ENCODE measurements around the gene UBFD1.
A peak's percentile ranks its signal among the peaks of the same experiment; 100 is the strongest.
"Not testable (repeated sequence)": the region's sequence is repeated elsewhere in the genome, so short reads cannot be mapped to it uniquely, and the experiment has no call there.

The UBFD1 gene

DNA sequence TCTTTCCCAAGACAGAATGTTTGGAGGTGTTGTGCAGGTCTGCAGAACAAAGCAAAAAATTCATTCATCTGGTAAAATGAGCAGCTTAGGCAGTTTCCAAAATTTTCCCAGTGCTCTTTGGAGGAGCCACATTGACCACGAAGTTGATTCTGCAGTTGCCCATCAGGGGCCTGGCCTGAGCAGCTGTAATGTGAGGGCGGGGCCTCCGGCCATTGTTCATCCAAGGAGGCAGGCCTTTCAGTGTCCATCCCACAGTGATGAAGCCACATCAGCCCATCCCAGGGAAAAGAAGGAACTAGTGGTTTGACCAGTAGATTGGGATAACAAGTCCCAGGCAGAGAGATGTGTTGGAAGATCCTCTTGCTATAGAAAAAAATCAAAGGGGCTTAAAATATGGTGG is 10.1 kb downstream of the UBFD1 start:
- no peak for DNase-seq

DNA sequence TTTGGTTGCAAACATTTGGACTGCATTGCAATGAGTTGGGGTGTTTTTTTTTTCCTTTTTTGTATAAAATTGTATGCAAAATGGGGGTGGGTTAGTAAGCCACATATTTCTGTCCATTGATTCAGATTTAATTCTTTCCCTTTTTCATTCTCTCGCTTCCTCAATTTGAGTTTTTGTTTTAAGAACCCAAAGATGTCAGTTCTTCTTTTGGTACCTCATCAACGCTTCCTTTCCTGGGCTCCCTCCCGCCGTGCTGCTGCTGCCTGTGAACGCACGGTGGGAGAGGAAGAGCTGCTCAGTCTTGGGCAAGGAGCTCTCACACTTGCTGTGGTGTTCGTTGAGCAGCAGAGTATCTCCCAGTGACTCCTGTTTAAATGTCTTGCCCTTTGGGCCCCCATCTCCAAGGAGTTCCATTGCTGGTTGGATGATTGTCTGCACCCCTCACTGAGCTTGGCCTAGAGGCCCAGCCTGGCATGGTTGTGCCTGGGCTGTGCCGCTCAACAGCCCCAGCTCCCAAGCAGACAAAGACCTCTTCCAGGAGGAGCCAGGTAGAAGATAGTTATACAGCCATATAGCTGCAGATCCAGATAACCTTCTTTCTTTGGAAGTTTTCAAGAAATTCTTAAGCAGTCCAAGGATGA is 13.6 kb downstream of the UBFD1 start:
- peak in 7 of 51 donors; percentile 2 to 12 (median 5) for DNase-seq

DNA sequence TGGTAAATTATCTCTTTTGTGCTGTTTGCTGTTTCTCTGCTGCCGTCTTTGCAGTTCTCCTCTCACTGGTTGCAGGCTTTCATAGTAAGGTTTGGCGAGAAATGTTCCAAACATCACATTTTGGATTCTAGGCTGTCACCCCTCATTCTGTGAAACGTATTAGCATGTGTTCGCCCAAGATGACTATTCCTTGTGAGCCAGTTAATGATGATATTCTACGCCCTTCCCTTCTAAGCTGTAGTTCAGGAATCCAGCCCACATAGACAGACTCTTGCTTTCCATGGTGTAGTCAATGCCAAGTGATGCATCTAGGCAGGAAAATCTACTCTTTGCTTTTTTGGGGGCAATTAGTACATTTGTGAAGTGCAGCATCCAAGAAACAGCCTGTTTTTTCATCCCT is 14.4 kb downstream of the UBFD1 start:
- no peak for DNase-seq

DNA sequence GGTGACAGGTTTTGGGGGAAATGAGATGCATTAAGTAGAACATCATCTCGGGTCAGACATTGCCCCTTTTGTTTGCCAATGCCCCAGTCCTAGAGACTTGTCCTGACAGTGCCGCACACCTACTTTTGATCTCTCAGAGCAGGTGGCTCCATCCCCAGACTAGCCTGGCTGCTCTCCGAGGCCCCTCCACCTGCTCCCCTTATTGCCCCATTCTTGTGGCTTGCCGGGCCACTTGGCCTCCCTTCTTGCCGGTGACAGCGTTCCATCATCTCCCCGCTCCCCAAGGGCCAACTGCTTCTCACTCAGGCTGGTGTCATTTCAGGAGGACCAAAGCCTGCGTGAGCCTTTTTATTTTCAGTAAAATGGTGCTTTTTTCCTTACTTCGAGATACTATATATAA is 14.9 kb downstream of the UBFD1 start:
- no peak for DNase-seq

DNA sequence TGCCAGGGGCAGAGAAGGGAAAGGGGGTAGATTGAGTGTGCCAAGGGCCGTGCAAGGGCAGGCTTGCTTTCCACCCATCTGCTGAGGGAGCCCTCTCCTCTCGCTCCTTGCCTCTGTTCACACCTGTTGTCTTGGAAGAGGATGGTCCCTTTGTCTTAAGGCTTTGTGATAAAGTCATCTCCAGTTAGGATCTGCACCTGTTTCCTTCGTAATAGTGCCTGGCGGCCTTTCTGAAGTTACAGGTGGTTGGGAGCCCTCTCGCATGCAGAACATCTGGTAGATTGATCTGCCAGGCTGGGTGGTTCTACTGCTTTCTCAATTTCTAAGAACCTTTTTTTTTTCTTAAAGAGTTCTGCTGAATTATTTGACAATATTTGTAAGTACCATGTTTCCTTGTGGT is 16.3 kb downstream of the UBFD1 start:
- no peak for DNase-seq

DNA sequence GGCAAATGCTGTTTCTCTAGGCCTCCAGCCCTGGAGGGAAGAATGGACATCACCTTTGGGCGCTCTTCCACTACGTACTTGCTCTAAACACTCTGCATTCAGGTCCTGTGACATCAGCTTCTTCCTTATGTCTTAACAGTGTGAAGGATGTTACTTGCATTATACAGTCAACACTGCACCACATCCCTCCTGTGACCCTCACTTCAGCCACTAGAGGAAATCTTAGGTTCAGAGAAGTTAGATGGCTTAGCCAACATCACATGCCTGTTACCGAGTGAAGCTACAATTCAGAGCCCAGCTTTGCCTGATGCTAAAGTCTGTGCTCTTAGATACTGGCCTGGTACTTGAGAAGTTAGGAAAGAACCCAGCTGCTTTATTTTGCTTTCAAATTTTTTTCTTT is 18.3 kb downstream of the UBFD1 start:
- no peak for DNase-seq

DNA sequence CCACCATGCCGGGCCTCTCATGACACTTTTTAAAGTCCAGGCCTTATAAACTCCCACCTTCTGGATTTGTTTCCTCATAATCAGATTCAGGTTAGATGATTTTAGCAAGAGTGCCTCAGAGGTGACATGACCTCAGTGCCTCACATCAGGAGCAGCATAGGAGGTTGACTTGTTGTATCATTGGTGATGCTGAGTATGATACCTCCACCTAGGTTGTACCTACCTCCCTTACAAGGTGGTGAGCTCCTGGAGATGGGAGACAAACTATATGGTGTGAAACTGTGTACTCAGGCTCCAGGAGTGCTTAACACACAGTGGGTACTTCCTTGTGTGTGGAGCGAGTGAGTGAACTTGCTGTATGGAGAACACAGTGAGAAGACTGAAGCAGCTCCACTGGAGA is 20.0 kb downstream of the UBFD1 start:
- no peak for DNase-seq

DNA sequence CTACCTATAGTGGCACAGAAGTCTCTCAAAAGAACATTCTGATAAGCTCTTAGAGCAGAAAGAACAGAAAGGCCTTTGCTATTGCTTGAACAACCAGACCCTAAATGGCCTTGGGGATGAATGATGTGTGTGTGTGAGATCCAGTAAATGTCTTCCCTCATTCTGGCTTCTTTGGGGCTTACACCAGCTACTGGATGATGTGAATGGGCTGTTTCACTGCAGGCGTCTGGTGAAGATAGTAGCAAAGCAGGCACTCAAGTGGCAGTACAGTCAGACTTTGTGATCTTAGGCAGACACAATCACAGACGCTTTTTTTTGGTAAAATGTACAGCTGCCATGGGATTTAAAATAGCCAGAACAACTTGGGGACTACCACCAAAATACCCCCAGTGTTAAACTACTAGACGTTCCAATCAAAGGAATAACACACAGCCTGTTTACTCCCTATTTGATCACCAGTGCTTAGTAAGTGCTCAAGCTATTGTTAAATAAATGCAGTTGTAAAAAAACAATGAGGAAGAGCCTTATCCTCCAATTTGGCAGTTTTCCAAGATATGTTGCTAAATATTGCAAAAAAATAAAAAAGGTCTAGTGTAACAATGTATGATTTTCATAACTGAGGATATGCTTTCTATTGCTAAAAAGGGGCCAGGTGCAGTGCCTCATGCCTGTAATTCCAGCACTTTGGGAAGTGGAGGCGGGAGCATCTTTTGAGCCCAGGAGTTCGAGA is 20.7 kb downstream of the UBFD1 start:
- peak in 6 of 51 donors; percentile 2 to 21 (median 3) for DNase-seq

DNA sequence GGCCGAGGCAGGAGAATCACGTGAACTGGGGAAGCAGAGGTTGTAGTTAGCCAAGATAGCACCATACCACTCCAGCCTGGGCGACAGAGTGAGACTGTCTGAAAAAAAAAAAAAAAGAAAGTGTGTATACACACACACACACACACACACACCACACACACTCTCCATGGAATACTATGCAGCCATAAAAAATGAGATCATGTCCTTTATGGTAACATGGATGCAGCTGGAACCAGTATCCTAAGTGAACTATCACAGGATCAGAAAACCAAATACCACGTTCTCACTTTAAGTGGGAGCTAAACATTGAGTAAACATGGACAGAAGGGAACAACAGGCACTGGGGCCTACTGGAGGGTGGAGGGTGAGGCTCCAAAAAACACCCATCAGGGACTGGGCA is 21.8 kb downstream of the UBFD1 start:
- no peak for DNase-seq

DNA sequence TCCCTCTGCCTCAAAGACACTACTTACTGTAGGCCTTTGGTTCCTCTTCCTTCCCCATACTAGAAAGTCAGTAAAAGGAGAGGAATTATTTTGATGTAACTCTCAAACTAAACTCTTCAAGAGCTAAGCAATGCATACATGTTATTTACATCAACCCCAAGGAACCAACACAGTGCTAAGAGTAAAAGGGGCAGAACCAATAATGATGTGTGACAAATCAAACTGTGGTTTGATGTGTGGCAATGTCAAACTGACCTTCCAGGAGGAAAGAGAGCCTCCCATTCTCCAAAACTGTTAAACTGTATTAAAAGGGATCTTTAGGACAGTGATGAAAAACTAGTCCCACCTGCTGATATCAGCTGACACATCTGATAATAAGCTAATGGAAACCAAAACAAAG is 22.9 kb downstream of the UBFD1 start:
- no peak for DNase-seq

DNA sequence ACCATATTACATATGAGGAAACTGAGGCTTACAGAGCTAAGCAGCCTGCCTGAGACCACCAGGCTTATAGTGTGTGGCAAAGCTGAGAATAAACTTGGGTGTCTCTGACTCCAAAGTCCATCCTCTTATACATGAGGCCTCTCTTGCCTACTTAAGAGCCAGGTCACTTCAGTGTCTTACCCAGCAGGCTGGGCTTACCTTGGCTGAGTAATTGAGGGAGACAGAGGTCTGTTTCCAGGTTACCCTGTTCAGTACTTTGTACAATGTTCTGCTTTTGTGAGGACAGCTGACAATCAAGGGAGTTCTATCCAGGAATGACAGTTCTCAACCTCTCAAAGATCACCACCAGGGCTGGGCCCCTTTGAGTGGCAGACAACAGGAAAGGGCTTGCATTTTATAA is 24.2 kb downstream of the UBFD1 start:
- DNase-seq = no peak

DNA sequence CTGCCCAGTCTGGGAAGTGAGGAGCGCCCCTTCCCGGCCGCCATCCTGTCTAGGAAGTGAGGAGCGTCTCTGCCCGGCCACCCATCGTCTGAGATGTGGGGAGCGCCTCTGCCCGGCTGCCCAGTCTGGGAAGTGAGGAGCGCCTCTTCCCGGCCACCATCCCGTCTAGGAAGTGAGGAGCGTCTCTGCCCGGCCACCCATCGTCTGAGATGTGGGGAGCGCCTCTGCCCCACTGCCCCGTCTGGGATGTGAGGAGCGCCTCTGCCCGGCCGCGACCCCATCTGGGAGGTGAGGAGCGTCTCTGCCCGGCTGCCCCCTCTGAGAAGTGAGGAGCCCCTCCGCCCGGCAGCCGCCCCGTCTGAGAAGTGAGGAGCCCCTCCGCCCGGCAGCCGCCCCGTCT is 25.7 kb downstream of the UBFD1 start:
- not testable (repeated sequence) for DNase-seq

DNA sequence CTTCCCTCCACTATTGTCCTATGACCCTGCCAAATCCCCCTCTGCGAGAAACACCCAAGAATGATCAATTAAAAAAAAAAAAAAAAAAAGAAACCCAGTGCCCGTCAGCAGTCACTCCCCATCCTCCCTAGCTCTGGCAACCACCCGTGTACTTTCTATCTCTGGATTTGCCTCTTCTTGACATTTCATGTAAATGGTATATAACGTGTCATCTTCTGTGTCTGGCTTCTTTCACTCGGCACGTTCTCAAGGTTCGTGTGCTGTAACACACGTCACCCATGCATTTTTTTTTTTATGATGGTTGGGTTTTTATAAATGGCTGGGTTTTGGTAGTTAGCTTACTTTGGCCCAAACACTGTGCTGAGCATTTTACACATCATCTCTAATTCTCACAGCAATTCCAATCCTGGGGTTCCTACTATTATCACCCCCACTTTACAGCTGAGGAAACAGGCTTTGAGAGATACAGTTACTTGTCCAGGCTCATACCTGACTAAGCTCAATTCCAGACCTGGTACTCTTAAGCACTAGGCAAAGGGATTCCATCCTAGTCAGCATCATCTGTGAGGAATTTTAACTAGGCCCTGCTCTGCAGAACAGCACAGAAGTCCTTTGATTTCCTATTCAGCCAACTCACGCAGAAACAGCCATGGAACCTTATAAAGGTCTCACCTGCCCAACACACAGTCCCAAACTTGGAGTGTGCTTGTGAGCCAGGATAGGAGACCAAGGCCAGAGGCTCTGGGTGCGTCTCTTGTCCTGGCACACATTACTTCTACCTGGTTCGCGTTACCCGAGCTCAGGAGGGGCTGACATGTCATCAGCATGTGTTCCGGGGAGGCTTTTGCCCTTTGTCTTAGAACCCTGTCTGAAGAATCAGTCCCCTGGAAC is 26.9 kb downstream of the UBFD1 start:
- DNase-seq = no peak

DNA sequence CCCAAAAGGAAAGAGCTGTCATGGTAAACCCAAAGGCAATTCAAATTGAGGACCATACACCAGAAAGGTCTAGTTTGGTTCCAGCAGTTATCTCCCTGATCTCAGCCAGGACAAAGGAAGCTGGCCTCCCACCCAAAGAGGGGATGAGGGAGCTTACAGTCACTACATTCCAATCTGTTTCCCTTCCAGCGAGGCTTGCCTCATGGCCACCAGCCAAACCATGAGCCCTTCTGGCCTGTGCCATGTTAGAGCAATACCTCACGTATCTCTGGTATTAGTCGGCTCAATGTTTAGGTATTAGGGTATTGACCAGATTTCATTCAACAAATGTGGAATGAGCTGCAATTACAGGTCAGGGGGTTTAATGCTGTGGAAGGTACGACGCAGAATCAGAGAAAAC is 30.2 kb downstream of the UBFD1 start:
- no peak for DNase-seq

DNA sequence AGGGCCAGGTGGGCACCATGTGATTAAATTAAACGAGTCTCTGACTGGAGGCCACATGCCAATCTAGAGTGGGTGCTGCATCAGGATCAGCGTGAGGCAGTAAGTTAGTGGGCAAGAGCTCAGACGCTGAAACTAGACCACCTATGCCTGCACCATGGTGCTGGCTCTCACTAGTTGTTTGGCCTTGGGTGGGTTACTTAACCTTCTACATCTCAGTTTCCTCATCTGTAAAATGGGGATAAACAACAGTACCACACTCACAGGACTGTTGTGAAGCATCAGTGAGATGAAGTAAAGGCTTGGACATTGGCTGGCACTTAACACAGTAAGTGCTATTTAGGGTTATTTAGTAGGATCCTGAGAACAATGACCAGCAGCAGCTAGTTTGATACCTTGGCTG is 32.7 kb downstream of the UBFD1 start:
- no peak for DNase-seq

DNA sequence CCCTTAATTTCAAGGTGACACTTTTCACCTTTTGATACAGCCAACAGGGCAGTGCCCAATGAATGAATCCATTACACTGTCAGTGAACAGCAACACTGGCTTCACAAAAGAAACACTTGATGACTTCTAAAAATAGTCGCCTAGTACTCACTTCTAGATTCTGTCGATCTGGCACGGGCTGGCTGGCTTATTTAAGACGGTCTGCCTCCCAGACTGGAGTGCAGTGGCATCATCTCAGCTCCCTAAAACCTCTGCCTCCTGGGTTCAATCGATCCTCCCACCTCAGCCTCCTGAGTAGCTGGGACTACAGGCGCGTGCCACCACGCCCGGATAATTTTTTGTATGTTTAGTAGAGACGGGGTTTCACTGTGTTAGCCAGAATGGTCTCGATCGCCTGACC is 36.7 kb downstream of the UBFD1 start:
- no peak for DNase-seq

DNA sequence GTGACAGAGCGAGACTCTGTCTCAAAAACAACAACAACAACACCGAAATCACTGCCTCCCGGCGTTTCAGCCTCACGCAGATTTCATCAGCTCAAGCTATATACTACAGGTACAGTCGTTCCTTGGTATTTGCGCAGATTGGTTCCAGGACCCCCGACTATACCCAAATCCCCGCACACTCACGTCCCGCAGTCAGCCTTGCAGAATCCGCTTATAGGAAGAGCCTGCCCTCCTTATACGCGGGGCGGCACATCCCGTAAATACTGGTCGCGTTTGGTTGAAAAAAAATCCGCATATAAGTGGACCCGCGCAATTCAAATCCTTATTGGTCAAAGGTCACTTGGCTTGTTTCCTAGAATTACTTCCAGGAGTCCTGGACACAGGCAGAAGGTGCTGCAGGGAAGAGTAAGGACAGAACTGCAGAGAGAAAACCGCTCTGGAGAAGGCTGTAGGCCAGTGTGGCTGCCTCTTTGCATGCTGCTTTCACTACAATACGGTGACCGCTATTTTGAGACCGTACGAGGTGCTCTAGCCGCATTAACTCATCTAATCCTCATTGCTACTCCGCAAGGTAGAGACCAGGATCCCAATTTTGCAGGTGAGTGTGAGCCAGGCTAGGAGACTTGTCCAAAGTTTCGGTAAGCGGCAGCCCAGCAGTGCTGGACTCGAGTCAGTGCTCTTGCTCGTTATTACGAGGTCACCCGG is 37.9 kb downstream of the UBFD1 start:
- DNase-seq = no peak

DNA sequence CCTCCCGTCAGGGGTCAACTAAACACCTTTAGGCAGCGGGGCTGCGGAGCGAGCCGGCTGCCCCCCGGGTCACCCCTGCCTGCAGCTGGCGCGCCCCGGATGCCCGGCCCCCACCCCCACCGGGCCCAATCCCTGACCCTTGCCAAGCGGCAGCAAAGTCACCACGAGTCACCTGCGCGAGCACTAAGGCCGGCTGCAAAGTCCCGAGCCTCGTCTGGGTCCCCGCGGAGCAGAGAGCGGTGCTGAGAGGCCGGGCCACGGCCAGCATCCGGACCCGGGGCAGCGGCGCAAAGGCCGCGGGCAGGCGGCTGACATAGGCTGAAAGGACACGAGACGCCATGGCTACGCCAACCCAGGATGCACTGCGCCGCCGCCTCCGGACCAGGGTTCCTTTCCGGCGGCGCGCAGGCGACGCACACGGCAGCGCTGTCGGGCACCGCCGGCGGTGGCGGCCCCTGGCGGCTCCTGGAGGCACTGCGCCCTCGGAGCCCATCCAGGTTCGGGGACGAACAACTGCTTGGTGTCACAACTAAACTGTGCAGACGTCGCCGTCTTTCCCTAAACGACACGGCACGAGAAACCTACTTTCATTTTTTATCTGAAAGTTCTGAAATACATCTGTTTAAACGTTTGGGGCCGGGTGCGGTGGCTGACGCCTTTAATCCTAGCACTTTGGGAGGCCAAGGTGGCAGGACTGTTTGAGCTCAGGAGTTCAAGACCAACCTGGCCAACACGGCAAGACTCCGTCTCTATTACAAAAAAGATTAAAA is 38.6 kb downstream of the UBFD1 start, which contains the start of gene NDUFAB1:
Gene NDUFAB1, minus strand, starts transcription at position 366 of the 770 bp plus-strand sequence. Its CDS starts 26 bp downstream, at position 340.
- DNase-seq = peak; percentile 25 to 92 (median 80)

DNA sequence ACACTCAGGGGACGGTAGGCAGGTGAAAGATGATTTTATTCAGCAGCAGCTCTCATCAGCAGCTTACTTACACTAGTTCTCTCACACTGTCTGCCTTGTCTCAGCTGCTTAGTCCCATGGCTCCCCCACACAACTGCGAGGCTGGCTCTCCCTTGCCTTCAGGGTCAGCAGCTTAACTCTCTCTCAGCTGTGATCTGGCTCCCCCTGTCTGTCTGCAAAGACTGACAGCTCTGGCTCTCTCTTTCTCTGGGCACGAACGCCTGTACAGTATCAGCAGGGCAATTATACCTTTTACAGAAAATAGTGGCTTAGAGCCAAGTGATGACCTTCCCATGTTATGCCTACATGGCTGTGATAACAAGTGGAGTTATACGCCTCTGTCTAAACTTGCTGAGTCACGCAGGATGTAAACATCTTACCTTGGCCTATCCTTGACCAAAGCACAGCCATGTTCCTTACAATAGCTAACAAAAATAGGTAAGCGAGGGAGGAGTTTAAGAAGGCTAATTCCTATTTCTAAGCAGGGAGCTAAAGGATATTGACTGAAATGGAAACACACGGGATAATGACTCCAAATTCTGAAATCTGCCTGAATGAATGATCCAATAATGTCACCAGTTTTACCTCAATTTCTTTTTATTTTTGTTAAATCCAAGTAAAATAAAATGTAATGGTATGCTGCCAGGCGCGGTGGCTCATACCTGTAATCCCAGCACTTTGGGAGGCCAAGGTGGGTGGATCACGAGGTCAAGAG is 39.7 kb downstream of the UBFD1 start:
- DNase-seq = no peak

DNA sequence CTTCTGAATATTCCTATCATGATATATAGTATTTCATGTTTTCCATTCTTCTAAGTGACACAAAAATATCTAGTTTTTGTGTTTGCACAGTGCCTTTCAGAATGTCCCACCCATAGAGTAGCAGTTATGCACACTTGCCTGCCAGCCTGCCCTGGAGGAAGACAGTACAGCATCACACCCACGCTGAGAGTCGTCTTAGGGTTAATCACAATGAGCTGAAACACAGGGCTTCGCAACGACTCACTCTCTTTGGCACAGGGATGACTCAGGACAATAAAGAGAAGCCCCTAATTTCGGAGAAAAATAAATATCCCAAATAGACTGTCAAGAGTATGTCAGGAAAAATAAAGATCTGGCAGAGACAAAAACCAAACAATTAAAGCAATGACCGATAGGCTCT is 50.2 kb downstream of the UBFD1 start:
- no peak for DNase-seq
